AG08396 (cell line): ENCODE data around the gene SLC30A5.
"Not testable (repeated sequence)": the region's sequence is repeated elsewhere in the genome, so short reads cannot be mapped to it uniquely, and the experiment has no call there.

Experiments
- DNase-seq: peaks from one replicate; pipeline ENCODE4 v3.0.0; 2012; ENCODE audit warnings: low spot score, mixed read lengths

The SLC30A5 gene

GRCh38 chr5:69105996-69106906, 12.4 kb downstream of the SLC30A5 start:
- DNase-seq, result no peak

DNA sequence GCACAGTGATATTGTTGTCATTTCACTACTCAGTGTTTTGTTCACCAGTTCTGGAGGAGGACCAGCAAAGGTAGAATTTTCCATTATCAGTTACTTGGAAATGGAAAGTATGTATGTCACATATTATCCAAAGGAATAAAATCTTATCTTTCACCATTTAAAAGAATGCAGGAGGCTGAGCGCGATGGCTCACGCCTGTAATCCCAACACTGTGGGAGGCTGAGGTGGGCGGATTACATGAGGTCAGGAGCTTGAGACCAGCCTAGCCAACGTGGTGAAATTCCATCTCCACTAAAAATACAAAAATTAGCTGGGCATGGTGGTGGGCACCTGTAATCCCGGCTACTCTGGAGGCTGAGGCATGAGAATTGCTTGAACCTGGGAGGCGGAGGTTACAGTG, 14.6 kb downstream of the SLC30A5 start:
- not testable (repeated sequence) for DNase-seq

GRCh38 chr5:69113851-69114250, 20.0 kb downstream of the SLC30A5 start:
- no peak for DNase-seq

GRCh38 chr5:69115526-69115925, 21.7 kb downstream of the SLC30A5 start:
- no peak for DNase-seq

GRCh38 chr5:69129413-69129812, 35.6 kb downstream of the SLC30A5 start:
- peak; percentile 23 for DNase-seq

- DNase-seq, result no peak
These were observed 36.4 kb downstream of the SLC30A5 start for GRCh38 chr5:69130241-69130640.

- no peak for DNase-seq
These were observed 37.5 kb downstream of the SLC30A5 start for GRCh38 chr5:69131304-69131703.

DNA sequence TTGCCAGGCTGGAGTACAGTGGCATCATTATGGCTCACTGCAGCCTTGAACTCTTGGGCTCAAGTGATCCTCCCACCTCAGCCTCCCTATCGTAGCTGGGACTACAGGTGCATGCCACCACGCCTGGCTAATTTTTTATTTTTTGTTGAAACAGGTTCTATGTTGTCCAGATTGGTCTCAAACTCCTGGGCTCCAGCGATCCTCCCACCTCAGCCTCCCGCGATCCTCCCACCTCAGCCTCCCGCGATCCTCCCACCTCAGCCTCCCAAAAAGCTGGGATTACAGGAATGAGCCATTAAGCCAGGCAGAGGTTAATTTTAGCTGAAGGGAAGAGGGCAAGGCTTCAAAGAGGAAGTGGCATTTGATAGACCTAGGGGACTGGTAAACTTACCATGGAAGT, 40.3 kb downstream of the SLC30A5 start:
- no peak for DNase-seq

DNA sequence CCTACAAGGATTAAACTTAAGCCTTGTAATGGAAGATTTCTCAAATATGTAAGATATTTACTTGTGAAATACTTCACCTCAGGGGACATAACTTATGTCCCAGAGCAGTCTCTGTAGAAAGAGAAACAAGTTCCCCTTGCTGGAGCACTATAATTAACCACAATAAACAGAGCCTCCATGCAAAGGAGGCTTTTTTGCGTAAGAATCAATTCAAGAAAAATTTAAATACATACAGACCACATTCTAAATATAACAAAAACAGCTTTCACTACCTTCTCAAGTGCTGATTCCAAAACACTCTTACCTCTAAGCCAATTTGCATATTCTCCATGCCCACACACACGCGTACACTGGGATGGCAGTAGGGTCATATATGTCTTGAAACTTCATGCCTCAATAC, 42.5 kb downstream of the SLC30A5 start:
- no peak for DNase-seq

GRCh38 chr5:69137208-69137607, 43.4 kb downstream of the SLC30A5 start:
- DNase-seq, result not testable (repeated sequence)

DNA sequence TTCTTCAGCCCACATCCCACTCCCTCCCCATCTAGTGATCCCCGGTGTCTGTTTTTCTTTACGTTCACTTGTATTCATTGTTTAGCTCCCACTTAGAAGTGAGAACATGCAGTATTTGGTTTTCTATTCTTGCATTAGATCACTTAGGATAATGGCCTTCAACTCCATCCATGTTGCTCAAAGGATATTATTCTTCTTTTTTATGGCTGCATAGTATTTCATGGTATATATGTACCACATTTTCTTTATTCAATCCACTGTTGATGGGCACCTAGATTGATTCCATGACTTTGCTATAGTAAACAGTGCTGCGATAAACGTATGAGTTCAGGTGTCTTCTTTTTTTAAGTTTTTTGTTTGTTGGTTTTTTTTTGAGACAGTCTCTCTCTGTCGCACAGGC, 44.0 kb downstream of the SLC30A5 start:
- no peak for DNase-seq

DNA sequence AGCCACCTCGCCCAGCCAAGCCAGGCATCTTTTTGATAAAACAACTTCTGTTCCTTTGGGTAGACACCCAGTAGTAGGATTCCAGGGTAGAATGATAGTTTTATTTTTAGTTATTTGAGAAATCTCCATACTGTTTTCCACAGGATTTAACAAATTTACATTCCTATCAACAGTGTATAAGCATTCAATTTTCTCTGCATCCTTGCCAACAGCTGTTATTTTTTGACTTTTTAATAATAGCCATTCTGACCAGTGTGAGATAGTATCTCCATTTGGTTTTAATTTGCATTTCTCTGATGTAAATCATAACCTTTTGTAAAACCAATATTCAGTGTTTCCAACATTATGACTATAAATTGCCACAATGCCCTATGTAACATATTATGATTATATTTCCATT, 45.0 kb downstream of the SLC30A5 start:
- DNase-seq, result no peak

- DNase-seq, result not testable (repeated sequence)
These were observed 46.4 kb downstream of the SLC30A5 start for GRCh38 chr5:69140239-69140638.

GRCh38 chr5:69140827-69141226, 47.0 kb downstream of the SLC30A5 start:
- DNase-seq, result no peak

GRCh38 chr5:69148576-69148975, 54.8 kb downstream of the SLC30A5 start:
- DNase-seq, result not testable (repeated sequence)

DNA sequence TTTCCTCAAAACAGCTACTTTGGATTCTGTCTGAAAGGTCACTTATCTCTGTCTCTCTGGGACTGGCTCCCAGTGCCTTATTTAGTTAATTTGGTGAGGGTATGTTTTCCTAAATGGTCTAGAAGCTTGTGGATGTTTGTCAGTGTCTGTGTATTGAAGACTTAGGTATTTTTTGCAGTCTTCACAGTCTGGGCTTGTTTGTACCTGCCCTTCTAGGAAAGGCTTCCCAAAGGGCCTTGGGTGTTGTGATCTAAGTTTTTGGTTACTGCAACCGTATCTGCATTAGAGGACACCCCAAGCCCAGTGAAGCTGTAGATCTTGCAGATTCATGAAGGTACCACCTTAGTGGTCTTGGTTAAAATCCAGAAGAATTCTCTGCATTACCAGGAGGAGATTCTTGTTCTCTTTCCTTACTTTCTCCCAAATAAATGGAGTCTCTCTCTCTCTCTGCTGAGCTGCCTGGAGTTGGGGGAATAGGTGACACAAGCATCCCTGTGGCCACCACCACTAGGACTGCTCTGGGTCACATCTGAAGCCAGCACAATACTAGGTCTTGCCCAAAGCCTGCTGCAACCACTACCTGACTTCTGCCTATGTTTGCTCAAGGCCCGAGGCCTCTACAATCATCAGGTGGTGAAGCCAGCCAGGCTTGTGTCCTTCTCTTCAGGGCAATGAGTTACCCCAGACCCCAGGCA, 55.3 kb downstream of the SLC30A5 start:
- no peak for DNase-seq

- DNase-seq, result no peak
These were observed 55.8 kb downstream of the SLC30A5 start for GRCh38 chr5:69149676-69150010.

- DNase-seq, result no peak
These were observed 58.9 kb downstream of the SLC30A5 start for GRCh38 chr5:69152731-69153130.

GRCh38 chr5:69156456-69156855, 62.6 kb downstream of the SLC30A5 start:
- no peak for DNase-seq

DNA sequence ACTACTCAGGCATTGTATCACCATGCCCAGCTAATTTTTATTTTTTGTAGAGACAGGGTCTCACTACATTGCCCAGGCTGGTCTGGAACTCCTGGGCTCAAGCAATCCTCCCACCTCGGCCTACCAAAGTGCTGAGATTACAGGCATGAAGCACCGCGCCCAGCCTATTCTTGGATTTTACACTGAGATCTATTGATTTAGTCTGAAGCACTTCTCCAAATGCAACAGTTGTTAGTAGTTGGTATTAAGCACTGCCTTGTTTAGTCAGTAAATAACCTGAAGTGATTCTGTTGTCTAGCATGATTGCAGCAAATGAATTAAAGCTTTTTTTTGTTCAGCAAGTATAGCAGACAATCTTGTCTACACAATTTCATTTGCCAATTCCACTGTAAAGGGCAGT, 64.2 kb downstream of the SLC30A5 start:
- no peak for DNase-seq

GRCh38 chr5:69160651-69161050, 66.8 kb downstream of the SLC30A5 start:
- DNase-seq, result no peak

DNA sequence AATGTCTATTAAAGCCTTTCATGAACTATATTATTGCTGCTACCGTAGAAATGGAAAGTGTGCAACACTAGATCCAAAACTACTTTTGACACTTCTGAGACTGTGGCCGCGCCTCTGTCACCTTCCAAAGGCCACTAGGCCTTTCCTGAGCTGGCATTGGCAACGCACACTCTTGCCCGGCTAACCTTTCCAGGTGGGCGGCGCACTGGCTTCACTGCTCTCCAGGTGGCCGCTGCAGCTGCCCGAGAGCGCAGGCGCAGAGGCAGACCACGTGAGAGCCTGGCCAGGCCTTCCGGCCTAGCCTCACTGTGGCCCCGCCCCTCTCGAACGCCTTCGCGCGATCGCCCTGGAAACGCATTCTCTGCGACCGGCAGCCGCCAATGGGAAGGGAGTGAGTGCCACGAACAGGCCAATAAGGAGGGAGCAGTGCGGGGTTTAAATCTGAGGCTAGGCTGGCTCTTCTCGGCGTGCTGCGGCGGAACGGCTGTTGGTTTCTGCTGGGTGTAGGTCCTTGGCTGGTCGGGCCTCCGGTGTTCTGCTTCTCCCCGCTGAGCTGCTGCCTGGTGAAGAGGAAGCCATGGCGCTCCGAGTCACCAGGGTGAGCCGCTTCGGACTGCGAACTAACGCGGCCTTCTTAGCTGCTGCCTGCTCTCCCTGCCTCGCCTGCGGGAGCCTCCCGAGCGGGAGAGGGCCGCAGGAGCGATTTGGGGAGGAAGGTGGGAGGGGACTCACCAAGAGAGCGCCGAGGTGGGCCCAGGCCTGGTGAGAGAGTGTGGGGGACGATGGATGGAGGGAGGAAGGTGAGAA, 73.1 kb downstream of the SLC30A5 start, which contains the start of gene CCNB1:
Gene CCNB1 (plus strand): TSS at position 465 of the 807 bp plus-strand sequence. CDS start 113 bp downstream, at position 578.
- peak; percentile 99 for DNase-seq

DNA sequence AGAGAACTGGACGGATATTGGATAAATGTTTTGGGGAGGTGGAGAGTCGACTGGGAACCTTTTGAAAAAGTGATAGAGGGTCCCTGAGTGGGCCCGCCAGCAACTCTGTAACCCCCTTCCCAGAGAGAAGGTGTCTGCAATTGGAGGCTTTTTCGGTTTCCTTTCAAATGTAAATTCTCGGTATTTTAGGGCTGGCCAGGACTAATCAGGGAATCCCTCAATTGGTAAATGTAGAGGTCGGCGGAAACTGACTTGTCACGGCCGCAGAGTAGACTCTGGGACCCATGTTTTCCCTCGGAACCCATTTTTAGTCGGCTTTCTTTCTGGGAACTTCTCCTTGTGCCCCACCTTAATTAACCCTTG, 73.7 kb downstream of the SLC30A5 start:
- DNase-seq, result peak; percentile 21
